Sciatic nerve (tissue), 2 donors: ENCODE results near the gene GATA6. TPM values are rescaled to one million over a fixed set of nuclear protein-coding genes. Genes with fewer than 3 reads are reported as not detected.

ENCODE experiments used
- ATAC-seq: fragments of 200-7000 bp; cut with Tn5 transposase; one replicate; pipeline ENCODE4 v1.9.1; 2020; ENCODE audit warnings: mild to moderate bottlenecking, moderate library complexity
- DNase-seq: peaks from one replicate; pipeline ENCODE4 v3.0.0-alpha.2; 2020; ENCODE audit warnings: low spot score
- intact Hi-C: fragments of 100-400 bp; cut with DNase I; formaldehyde crosslinking; loops from one replicate; pipeline ENCODE4 v1.14.2; 2022
- total RNA-seq: library from RNA; stranded (reverse); fragmentation: NEBNext Ultra II Directional; extraction: Animal tissue kit (Norgen Biotek cat#: 25700); gene quantifications from one replicate; pipeline ENCODE4 v1.2.1, GENCODE V29; 2021
- donor health status: DM: no; HTN: no; CAD: no.
- donor health status: DM: no; HTN: no; CAD: no.

The GATA6 gene
- total RNA-seq = 5.3 TPM

GRCh38 chr18:22169011-22169888 lies at the start of gene GATA6:
TSS of gene GATA6 (plus strand) at chr18:22169589. CDS start at chr18:22171145, 1,556 bp downstream.
- peak; percentile 77 for DNase-seq
- ATAC-seq = peak; percentile 78
- intact Hi-C loops = no loop called here

DNA sequence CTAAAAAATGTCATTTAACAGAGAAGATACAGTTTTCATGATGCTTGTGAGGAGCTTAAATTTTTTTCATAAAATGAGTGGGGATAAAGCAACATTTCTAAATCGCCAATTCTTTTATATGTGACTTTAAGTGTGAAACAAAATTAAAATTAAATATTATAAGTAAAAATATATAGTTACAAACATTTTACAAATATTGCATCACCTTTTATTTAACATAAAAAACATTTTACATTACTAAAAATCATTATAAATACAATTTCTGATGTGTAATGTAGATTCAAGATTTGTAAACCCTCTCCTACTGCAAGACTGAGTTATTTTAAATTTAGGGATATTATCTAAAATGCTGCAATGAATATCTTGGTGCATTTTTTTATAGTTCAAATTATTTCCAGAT lies 44.4 kb upstream of the GATA6 start:
- ATAC-seq = no peak

DNA sequence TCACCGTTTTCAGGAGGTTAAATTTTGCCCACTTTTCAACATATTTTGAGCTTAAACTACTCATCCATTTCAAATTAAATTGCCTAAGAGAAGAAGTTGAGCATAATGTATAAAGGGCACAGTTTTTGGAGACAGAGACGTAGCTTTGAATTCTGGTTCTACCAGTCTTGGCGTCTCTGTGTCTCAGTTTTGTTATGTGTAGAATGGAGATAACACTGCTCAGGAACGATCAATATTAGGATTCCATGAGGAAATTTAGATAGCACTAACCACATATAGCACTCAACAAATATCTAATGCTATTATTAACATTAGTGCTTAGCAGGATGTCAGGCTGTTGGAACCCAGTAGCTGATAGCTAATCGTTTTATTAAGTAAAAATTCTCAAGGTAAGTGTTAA lies 40.4 kb upstream of the GATA6 start:
- ATAC-seq (no peak), DNase-seq (no peak)
- intact Hi-C loops = no loop called here

More for the DNA sequence above, 44.4 kb upstream of the GATA6 start:
- intact Hi-C loops = no loop called here
- DNase-seq = no peak

- intact Hi-C loops = no loop called here
- DNase-seq (no peak), ATAC-seq (no peak)
Measured at GRCh38 chr18:22129778-22130177, 39.6 kb upstream of the GATA6 start.

GRCh38 chr18:22132258-22132657 lies 37.1 kb upstream of the GATA6 start:
- no peak for ATAC-seq
- intact Hi-C loops = no loop called here
- DNase-seq = no peak

DNA sequence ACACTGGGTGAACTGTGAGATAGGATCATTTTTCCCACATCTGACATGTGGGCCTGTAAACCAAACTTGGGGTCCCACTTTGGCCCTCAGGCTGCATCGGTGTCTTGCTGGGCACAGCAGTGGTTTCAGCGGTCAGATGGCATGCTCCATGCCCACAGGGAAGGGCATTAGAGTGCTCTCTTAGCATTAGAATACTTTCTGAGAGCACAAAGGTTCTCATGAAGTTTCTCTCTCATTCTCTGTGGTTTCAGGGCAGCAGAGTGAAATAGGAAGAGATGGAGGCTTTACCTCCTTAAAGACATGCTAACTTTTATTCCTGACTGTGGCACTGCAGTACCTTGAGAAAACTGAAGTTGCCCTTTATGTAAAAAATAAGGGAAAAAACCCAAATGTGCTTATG lies 36.6 kb upstream of the GATA6 start:
- intact Hi-C loops = no loop called here
- DNase-seq (no peak), ATAC-seq (no peak)

GRCh38 chr18:22136395-22136794 lies 33.0 kb upstream of the GATA6 start:
- DNase-seq (no peak), ATAC-seq (no peak)
- intact Hi-C loops = no loop called here

DNA sequence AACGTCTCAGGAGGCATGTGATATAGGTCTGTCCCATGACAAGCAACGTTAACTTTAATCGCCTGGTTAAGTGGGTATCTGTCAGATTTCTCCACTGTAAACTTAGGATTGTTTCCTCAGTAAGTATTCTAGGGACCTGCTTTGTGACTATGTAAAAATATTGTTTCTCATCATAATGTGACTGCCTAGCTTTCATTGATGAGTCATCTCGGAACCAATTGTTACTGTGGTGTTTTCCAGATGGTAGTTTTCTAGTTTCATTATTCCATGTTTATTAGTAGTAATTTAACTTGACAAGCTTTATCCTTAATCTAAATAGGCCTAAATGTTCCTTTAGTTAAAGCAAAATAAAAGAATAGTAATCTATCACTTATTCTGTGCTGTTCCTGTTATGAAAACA lies 28.2 kb upstream of the GATA6 start:
- DNase-seq (no peak), ATAC-seq (no peak)
- intact Hi-C loops = no loop called here

- DNase-seq (no peak), ATAC-seq (no peak)
- intact Hi-C loops = no loop called here
Measured at GRCh38 chr18:22143347-22144340, 25.7 kb upstream of the GATA6 start.

DNA sequence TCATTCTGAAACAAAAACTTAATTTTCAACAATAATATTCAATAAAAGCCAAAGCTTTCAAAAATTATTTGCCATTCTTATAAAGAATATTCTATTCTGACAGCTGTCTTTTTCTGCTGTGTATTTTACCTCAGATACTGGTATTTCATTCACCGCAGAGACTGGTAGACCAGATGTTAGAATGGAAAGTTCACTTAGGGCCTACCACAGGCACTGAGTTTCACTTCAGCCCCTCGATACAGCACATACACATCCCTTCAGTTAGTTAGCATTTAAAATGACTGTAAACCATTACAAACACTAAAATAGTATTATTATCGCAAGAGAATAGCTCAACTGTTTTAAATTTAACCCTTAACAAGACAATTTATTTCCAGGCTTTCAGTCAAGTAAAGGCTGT lies 24.2 kb upstream of the GATA6 start:
- intact Hi-C loops = loop anchor here (5.0 kb wide), 1 partner anchor 1717 kb away; no protein-coding TSS in a partner anchor
- no peak for ATAC-seq
- no peak for DNase-seq

DNA sequence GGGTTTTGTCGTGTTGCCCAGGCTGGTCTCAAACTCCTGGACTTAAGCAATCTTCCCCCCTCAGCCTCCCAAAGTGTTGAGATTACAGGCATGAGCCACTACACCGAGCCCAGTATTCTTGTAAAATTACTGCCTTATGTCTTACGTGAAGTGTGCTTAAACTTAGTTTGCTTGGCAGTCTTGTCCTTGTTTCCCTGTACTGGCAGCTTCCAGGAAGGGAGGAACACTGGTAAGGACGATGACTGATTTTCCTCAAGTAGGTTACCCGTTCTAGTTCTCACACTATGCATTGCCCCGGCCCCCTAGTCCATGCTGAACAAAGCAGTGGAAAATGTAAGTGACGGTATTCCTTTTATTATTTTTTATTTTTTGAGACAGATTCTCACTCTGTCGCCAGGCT lies 19.7 kb upstream of the GATA6 start:
- ATAC-seq = no peak
- DNase-seq = no peak
- intact Hi-C loops = loop anchor here (5.0 kb wide), 1 partner anchor 1713 kb away; no protein-coding TSS in a partner anchor

DNA sequence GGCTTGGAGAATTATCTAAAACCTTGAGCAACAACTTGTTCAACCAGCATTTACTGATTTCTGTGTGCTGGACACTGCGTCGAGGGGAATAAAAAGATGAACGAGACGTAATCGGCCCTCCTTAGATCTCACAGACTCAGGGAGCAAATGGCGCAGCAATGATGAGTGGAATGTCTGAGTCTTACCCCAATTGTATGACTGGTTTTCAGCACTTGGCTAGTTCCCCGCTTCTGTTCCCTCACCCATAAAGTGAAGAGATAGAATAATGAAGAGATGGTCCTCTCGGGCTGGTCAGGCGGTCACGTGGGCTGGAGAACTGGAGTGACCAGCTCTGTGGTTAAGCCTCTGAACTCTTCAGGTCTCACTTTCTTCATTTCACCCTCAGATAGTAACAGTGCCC lies 17.3 kb upstream of the GATA6 start:
- ATAC-seq (no peak), DNase-seq (no peak)
- intact Hi-C loops = no loop called here

DNA sequence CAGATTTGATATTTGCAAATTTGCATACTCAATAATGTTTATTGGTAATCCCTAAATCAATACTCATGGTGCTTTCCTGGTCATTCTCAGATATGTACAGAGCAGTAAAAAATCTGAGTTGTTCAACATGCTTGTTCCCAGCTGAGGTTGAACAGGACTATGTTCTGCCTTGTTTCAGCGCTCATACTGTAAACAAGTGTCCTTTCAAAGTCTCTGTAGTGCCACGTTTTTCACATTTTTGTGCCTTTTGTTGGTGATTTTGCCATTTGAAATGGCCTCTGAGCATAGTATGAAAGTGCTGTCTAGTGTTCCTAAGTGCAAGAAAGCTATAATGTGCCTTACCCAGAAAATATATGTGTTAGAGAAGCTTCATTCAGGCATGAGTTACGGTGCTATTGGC lies 16.0 kb upstream of the GATA6 start:
- no peak for DNase-seq
- intact Hi-C loops = no loop called here
- ATAC-seq = no peak

DNA sequence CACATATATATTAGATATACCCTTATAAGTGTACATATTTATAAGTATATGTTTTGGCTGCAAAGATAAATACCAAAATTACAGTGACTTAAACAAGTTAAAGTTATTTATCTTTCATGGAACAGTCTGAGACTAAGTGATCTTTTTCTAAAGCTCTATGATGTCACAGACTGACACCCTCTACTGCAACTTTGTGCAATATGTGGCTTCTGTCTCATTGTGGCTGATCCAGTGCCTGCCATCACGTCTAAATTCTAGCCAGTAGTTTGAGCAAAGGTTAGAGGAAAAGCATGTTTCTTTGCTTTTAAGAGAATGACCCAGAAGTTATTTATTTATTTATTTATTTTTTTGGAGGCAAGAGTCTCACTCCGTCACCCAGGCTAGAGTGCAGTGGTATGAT lies 13.8 kb upstream of the GATA6 start:
- DNase-seq (no peak), ATAC-seq (no peak)
- intact Hi-C loops = no loop called here

DNA sequence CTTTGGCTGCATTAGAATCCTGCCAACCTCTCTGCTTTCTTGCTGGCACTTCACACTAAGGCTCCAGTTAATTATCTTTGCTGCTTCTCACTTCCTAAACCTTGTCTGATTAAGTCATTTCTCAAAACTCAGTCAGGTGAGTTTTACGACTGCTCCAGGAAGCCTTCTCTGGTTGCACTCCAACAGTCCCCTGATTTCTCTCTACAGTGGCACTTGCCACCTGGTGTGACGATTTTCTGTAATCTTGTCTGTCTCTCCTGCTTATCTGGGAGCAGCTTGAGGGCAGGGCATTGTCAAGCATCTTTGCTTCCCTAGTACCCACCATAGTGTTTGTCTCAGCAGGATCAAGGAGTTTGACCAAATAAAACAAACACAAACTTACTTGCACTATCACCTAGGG lies 10.4 kb upstream of the GATA6 start:
- no peak for ATAC-seq
- no peak for DNase-seq
- intact Hi-C loops = no loop called here

- ATAC-seq (no peak), DNase-seq (no peak)
- intact Hi-C loops = no loop called here
Measured at GRCh38 chr18:22161090-22161489, 8.3 kb upstream of the GATA6 start.

DNA sequence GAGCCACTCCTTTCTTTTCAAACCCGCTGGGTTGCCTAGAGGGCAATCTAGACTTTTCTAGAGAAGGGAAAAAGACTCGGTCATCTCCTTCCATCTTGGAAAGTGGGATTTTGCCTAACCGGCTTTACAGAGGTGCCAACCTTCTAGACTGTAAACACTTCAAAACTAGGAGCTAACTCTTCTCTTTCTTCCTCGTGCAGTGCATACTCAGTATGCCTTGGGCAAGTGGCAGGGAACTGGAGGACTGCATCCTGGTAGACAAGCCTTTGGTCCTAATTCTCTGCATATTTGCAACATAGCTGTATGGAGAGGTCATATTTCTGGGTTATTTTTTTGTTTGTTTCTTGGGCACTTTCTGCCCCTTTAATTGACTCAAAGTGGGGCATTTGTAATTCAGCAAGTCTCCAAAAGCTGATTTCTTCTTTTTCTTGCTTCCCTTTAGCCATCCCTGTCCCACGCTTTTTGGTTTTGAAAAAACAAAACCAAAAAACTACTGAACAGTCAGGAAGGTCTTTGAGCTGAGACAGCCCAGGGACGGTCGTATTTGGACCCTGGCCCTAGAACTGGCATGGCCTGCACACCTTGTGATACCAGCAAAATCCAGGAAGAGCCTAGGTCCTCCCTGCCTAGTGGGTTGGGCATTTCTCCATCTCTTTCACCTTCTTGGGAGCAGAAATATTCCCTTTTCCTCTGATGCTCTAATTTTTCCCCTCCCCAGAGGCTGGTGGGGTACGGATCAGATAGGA lies 5.8 kb upstream of the GATA6 start:
- ATAC-seq (no peak), DNase-seq (no peak)
- intact Hi-C loops = no loop called here

- DNase-seq = no peak
- intact Hi-C loops = no loop called here
- no peak for ATAC-seq
Measured at GRCh38 chr18:22164337-22165048, 4.9 kb upstream of the GATA6 start.
